A673 (cell line): ENCODE results near the gene TMA7B.

Experiments used
- EZH2 ChIP-seq: fragments of 200-600 bp; sonication (generic); IDR thresholded peaks from 2 replicates; pipeline ENCODE4 v1.6.1; 2017; ENCODE audit warnings: borderline replicate concordance, low read depth, mild to moderate bottlenecking, mixed read lengths, antibody characterized with exemption, low read length; ENCODE audit not compliant: poor library complexity, severe bottlenecking
- TF ChIP-seq, protein P1 (sequence below): fragments of 300-800, 200-600 bp; sonication (generic); conservative IDR thresholded peaks from 2 replicates; pipeline ENCODE4 v1.5.1; 2017; ENCODE audit warnings: low read depth, mild to moderate bottlenecking, antibody characterized with exemption, low read length, moderate library complexity, mixed read lengths

DNA sequence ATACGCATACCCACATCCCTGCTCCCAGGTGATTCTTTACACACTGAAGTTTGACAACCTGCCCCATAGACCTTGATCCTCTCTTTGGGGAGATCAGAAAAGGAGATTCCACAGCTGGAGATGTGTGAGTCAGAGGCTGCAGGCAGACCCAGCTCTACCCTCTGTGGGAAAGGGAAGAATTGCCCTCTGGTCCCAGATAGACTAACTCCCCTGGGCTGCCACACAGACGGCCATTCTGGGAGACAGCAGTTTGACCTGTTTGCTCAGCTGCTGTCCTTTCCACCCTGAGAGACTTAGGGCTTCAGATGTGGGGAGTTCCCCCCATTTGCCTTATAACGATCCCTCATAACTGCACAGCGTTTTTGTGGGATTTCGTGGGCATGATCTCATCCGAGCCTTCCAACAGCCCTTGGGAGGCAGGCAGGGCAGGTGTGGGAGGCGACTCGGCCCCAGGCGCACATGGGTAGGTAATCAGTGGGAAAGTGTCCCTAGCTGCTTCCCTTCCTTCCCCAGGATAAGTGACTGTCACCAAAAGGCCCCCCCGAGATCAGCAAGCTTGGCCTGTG is 48.6 kb downstream of the TMA7B start:
- TF ChIP-seq, protein P1, sequence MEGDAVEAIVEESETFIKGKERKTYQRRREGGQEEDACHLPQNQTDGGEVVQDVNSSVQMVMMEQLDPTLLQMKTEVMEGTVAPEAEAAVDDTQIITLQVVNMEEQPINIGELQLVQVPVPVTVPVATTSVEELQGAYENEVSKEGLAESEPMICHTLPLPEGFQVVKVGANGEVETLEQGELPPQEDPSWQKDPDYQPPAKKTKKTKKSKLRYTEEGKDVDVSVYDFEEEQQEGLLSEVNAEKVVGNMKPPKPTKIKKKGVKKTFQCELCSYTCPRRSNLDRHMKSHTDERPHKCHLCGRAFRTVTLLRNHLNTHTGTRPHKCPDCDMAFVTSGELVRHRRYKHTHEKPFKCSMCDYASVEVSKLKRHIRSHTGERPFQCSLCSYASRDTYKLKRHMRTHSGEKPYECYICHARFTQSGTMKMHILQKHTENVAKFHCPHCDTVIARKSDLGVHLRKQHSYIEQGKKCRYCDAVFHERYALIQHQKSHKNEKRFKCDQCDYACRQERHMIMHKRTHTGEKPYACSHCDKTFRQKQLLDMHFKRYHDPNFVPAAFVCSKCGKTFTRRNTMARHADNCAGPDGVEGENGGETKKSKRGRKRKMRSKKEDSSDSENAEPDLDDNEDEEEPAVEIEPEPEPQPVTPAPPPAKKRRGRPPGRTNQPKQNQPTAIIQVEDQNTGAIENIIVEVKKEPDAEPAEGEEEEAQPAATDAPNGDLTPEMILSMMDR = no peak
- TF ChIP-seq EZH2 = no peak
